Measurements from ENCODE around the gene OR4D10. TPM values are rescaled to one million over a fixed set of nuclear protein-coding genes. Genes with fewer than 3 reads are reported as not detected.

OR4D10 gene
- total RNA-seq, 1 donor from 2014 or later: not detected

DNA sequence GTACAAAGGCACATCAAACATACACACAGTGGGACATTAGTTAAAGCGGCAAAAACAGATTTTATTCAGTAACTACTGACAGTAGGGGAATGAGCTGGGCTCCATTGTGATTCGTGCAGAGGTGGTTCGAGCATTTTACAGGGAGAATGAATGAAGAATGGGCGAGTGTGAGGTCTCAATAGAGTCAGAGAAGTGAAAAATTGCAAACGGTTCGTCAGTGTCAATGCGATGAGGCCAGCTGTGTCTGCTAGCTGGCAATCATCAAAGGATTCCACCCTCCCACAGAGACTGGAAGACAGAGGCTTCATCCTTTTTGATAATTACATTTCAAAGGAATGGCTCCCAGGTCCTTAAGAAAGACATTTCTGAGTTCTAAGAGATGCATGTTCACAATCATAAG is 55.6 kb downstream of the OR4D10 start:
- no peak for DNase-seq (ENCODE audit: low spot score in 2 of 2)
- Histone ChIP-seq H3K4me1 (no peaks in the 10 kb centered on the region), H3K4me3 (no peak overlapping the region), H3K36me3 (no peaks in the 10 kb centered on the region), H3K27ac (no peak overlapping the region), H3K9me3 (no peaks in the 10 kb centered on the region), H3K27me3 (no peaks in the 10 kb centered on the region)
- intact Hi-C loops (cut with DNase I): no loop called here
- no peak for TF ChIP-seq CTCF (IDR thresholded peaks at IDR 0.05)

Other genes with a start within 250 kb of the OR4D10 start
- gene OR5AN1, start 114.4 kb upstream of the OR4D10 start, total RNA-seq: not detected
- gene OR5A2, start 46.9 kb upstream of the OR4D10 start, total RNA-seq: not detected
- not detected for gene OR5A1, start 36.8 kb upstream of the OR4D10 start, total RNA-seq
- not detected for gene OR4D6, start 16.4 kb upstream of the OR4D10 start, total RNA-seq
- gene OR4D11, start 30.3 kb downstream of the OR4D10 start, total RNA-seq: not detected
- not detected for gene OR4D9, start 38.2 kb downstream of the OR4D10 start, total RNA-seq
- 16.7 TPM for gene OSBP, start 142.5 kb downstream of the OR4D10 start, total RNA-seq
- 6.8 TPM for gene PATL1, start 195.7 kb downstream of the OR4D10 start, total RNA-seq
- gene OR10V1, start 240.5 kb downstream of the OR4D10 start, total RNA-seq: not detected